HCT116 (cell line): ENCODE results near the gene ZACN.

Source experiments
- POLR2A ChIP-seq: IDR thresholded peaks from 2 replicates; pipeline ENCODE4 v1.7.0; 2011; ENCODE audit warnings: borderline replicate concordance; ENCODE audit not compliant: insufficient read depth, insufficient read length; ENCODE audit errors: extremely low read depth
- YY1 ChIP-seq: IDR thresholded peaks from 2 replicates; pipeline ENCODE4 v1.6.1; 2011; ENCODE audit warnings: low read length, low read depth, moderate library complexity, mild to moderate bottlenecking; ENCODE audit not compliant: insufficient replicate concordance; ENCODE audit errors: extremely low read depth
- TF ChIP-seq, protein P1 (sequence below), 3 experiments: fragments of 200-600 bp in 1 of 3; sonication (generic) in 1 of 3; IDR thresholded peaks in 2 of 3; conservative IDR thresholded peaks in 1 of 3; 2 replicates each; pipeline ENCODE4 v1.5.1; 2012 to 2017; ENCODE audit warnings: low read depth in 2 of 3, low read length in 2 of 3, antibody characterized with exemption in 1 of 3, borderline replicate concordance in 1 of 3, control low read depth in 1 of 3, mild to moderate bottlenecking in 1 of 3, mixed read lengths in 1 of 3, mixed run types in 1 of 3, moderate library complexity in 1 of 3; ENCODE audit not compliant: insufficient read depth in 1 of 3
- TF ChIP-seq, protein P2 (sequence below): IDR thresholded peaks from 2 replicates; pipeline ENCODE4 v1.6.1; 2012
- TF ChIP-seq, protein P3 (sequence below): IDR thresholded peaks from 2 replicates; pipeline ENCODE4 v1.6.1; 2011; ENCODE audit warnings: mild to moderate bottlenecking, low read length, moderate library complexity; ENCODE audit not compliant: insufficient replicate concordance; ENCODE audit errors: extremely low read depth

DNA sequence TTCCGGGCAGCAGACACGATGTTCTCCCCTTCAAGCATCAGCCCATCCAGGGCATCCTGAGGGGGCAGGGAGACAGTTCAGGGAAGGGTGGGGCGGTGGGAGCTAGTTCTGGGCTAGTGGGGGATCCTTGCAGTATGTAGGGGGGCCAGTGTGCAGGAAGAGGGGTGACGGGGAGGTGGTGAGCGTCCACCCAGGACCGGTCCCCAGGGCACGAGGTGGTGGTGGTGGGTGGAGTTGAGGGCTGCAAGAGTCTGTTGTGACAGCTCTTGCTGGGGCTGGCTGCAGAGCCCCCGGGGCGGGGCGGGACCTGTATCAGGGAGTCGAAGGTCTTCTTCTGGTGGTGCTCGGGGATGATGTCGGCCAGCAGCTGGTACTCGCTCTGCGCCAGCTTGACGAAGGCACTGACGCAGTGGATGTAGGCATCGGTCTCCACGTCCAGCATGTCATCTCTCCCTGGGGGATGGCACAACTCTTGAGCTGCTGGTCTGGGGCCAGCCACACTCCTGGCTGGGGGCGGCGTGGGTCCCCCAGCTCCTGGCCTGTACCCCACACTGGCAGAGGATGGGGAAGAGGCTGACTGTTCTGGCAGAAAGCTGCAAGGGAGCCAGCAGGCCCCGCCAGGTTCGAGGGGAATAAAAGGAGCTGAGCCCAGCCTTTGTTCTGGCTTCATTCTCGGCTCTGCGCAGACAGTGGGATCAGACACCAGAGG lies 10.0 kb downstream of the ZACN start:
- TF ChIP-seq POLR2A (no peak), YY1 (no peak)
- TF ChIP-seq, protein P1, sequence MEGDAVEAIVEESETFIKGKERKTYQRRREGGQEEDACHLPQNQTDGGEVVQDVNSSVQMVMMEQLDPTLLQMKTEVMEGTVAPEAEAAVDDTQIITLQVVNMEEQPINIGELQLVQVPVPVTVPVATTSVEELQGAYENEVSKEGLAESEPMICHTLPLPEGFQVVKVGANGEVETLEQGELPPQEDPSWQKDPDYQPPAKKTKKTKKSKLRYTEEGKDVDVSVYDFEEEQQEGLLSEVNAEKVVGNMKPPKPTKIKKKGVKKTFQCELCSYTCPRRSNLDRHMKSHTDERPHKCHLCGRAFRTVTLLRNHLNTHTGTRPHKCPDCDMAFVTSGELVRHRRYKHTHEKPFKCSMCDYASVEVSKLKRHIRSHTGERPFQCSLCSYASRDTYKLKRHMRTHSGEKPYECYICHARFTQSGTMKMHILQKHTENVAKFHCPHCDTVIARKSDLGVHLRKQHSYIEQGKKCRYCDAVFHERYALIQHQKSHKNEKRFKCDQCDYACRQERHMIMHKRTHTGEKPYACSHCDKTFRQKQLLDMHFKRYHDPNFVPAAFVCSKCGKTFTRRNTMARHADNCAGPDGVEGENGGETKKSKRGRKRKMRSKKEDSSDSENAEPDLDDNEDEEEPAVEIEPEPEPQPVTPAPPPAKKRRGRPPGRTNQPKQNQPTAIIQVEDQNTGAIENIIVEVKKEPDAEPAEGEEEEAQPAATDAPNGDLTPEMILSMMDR (IDR thresholded peaks at IDR 0.05 in 2 of 3, conservative IDR thresholded peaks at IDR 0.05 in 1 of 3; ENCODE audit: borderline replicate concordance in 1 of 3, insufficient read depth in 1 of 3, low read depth in 2 of 3, low read length in 2 of 3), result no peak
- TF ChIP-seq, protein P2, sequence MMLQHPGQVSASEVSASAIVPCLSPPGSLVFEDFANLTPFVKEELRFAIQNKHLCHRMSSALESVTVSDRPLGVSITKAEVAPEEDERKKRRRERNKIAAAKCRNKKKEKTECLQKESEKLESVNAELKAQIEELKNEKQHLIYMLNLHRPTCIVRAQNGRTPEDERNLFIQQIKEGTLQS, result no peak
- TF ChIP-seq, protein P3, sequence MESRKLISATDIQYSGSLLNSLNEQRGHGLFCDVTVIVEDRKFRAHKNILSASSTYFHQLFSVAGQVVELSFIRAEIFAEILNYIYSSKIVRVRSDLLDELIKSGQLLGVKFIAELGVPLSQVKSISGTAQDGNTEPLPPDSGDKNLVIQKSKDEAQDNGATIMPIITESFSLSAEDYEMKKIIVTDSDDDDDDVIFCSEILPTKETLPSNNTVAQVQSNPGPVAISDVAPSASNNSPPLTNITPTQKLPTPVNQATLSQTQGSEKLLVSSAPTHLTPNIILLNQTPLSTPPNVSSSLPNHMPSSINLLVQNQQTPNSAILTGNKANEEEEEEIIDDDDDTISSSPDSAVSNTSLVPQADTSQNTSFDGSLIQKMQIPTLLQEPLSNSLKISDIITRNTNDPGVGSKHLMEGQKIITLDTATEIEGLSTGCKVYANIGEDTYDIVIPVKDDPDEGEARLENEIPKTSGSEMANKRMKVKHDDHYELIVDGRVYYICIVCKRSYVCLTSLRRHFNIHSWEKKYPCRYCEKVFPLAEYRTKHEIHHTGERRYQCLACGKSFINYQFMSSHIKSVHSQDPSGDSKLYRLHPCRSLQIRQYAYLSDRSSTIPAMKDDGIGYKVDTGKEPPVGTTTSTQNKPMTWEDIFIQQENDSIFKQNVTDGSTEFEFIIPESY, result no peak
